ENCODE results near the gene KREMEN1.
A peak's percentile ranks its signal among the peaks of the same experiment; 100 is the strongest.

Gene KREMEN1, protein sequence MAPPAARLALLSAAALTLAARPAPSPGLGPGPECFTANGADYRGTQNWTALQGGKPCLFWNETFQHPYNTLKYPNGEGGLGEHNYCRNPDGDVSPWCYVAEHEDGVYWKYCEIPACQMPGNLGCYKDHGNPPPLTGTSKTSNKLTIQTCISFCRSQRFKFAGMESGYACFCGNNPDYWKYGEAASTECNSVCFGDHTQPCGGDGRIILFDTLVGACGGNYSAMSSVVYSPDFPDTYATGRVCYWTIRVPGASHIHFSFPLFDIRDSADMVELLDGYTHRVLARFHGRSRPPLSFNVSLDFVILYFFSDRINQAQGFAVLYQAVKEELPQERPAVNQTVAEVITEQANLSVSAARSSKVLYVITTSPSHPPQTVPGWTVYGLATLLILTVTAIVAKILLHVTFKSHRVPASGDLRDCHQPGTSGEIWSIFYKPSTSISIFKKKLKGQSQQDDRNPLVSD

DNA sequence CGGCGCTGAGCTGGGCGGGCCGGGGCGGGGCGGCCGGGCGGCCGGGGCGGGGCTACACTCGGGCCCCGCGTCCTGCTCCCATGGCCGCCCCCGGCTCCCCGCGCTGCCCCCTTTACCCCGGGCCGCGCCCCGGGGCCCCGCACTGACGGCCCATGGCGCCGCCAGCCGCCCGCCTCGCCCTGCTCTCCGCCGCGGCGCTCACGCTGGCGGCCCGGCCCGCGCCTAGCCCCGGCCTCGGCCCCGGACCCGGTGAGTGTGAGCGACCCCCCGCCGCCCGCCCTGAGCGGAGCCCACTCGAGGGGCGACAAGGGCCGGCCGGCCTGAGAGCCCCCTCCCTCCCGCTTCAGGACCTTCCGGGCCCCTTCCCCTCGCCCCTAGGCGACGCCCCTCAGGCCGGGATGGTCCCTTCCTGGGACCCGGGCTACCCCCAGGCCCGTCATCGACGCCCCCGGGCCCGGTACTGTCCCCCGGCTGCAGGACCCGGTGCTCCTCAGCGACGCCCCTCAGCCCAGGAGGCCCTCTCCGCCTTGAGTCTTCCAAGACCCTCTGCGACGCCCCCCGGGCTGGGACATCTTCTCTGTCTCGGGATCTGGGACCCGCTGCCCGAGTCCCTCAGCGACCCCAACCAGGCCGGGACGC lies at the start of gene KREMEN1:
Gene KREMEN1 (plus strand): TSS at position 57 of the 639 bp plus-strand sequence. CDS start 96 bp downstream, at position 153.
- TF ChIP-seq, protein P1, sequence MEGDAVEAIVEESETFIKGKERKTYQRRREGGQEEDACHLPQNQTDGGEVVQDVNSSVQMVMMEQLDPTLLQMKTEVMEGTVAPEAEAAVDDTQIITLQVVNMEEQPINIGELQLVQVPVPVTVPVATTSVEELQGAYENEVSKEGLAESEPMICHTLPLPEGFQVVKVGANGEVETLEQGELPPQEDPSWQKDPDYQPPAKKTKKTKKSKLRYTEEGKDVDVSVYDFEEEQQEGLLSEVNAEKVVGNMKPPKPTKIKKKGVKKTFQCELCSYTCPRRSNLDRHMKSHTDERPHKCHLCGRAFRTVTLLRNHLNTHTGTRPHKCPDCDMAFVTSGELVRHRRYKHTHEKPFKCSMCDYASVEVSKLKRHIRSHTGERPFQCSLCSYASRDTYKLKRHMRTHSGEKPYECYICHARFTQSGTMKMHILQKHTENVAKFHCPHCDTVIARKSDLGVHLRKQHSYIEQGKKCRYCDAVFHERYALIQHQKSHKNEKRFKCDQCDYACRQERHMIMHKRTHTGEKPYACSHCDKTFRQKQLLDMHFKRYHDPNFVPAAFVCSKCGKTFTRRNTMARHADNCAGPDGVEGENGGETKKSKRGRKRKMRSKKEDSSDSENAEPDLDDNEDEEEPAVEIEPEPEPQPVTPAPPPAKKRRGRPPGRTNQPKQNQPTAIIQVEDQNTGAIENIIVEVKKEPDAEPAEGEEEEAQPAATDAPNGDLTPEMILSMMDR (conservative IDR thresholded peaks at IDR 0.05; ENCODE audit: low read length), result no peak
- DNase-seq (ENCODE audit: low read depth), result no peak
- peak within 1 kb of the TSS; percentile 66 for H3K4me3 ChIP-seq (ENCODE audit: low read length)

DNA sequence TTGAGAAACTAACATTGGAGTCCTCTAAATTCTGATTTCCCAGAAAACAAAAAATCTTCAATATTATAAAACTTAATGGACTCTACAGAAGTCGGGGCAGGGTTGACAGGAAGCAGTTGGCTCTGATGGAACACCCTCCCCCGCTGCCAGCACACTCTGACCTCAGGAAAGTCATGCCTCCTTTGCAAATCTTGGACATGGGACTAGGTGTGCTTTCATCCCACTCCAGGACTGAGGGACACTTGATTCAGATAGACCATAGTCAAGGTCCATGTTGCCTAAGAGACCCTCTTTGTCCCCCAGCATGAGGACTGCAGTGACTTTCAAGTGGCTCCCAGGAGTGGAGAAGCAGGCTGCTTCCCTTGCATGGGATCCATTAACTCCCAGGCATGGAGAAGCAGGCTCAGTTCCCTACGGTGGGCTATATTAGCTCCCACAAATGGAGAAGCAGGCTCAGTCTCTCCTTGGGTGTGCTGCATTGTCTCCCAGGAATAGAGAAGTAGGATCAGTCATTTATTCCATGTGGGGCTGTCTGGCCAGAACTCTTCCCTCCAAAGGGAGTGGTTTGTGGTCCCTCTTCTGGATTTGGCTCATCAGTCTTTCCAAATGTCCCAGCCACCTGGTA lies 49.6 kb upstream of the KREMEN1 start:
- TF ChIP-seq, protein P1 (conservative IDR thresholded peaks at IDR 0.05; ENCODE audit: low read length), result no peak
- H3K4me3 ChIP-seq (ENCODE audit: low read length), result no peak overlapping the region
- DNase-seq (ENCODE audit: low read depth), result no peak

DNA sequence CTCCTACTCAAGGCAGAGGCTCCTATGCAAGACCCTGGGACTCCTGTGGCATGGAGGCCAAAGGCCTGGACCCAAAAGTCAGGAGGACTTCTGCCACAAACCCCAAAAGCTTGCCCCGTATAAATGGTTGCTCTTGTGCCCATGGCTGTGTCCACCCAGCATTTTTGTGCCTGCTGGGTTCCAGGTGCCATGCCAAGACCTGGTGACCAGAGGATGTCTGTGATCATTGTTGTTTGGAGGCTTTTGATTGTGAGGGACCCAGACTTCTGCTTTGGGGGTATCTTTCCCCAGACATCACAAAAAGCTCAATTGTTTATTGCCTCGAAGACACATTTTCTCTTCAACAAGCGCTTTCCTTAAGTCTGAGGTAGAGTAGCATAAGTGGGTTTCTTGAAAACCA lies 46.3 kb upstream of the KREMEN1 start:
- H3K4me3 ChIP-seq (ENCODE audit: low read length), result no peak overlapping the region
- TF ChIP-seq, protein P1 (conservative IDR thresholded peaks at IDR 0.05; ENCODE audit: low read length), result no peak
- no peak for DNase-seq (ENCODE audit: low read depth)

DNA sequence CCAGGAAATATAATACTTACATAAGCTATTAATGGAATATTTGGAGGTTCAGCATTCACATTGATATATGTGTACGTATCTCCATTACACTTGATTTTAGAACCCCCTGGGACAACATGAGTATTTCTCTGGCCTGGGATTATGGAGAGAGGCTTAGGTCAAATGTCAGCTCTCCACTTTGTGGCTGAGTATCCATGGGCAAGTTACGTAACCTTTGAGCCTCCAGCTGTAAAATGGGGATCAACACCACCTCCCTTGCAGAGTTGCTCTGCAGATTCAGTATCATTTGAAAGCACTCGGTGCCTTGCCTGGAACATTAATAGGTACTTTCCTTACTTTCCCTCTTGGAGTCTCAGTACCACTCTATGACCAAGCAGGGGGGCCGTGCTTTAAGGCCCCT lies 44.4 kb upstream of the KREMEN1 start:
- no peak overlapping the region for H3K4me3 ChIP-seq (ENCODE audit: low read length)
- TF ChIP-seq, protein P1 (conservative IDR thresholded peaks at IDR 0.05; ENCODE audit: low read length), result no peak
- no peak for DNase-seq (ENCODE audit: low read depth)

DNA sequence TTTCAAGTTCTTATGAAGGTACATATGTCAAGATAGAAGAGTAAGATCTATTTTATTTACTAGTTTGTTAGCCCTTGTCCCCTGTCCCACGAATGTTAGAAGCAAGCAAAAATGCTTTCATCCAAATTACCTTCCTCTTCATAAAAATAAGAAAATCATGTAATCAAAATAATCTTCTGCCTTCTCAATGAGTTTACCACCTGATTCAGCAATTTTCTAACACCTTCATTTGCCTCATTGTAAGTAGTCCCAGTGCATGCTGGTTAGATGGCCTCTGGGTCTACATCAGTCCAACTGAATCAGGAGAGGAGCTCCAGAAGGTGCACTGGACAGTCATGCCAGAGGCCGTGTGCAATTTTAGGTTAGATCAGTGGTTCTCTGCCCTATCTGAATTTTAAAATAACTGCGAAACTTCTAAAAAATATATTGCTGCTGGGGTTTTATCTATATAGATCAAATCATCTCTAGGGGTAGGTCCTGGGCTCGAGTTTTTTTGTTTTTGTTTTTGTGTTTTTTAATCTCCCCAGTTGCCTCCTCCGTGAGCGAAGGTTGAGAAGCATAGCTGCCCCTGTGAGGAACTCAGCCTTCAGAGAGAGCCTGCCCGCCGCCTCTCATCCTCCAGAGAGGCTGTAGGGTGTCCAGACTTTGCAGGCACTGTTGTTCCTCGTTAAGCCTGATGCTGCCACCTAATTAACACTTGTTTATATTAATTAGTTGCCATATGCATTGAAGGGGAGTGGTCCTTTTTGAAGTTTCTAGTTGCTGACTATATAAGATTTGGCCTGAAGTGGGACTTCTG lies 43.4 kb upstream of the KREMEN1 start:
- no peak overlapping the region for H3K4me3 ChIP-seq (ENCODE audit: low read length)
- DNase-seq (ENCODE audit: low read depth), result no peak
- TF ChIP-seq, protein P1 (conservative IDR thresholded peaks at IDR 0.05; ENCODE audit: low read length), result no peak

DNA sequence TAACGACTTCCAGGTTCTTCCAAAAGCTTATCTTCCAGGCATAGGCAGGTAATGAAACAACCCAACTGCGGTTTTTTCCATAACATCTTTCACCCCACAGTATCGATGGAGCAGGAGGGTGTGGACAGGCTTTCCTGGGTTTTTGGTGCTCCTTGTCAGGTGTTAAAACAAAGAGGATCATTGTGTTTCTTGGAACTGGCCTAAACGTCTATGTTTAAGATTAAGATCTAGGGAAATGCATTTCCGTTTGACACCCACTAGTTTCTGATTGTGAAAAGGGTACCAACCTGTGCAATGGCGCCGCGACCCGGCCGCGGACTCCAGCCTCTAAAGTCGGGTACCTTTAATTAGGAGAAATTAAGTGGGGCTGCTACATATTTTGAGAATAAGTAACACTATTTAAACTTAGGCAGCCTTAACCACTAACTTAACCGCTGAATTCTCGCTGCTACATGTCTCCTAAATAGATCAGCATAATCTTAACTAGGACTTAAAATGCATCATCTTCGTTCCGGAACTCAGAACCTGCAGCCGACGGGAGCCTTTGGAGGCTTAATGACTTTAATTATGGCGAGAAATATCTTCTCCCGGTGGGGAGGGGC lies 42.7 kb upstream of the KREMEN1 start:
- peak; percentile 41 for DNase-seq (ENCODE audit: low read depth)
- TF ChIP-seq, protein P1 (conservative IDR thresholded peaks at IDR 0.05; ENCODE audit: low read length), result no peak
- H3K4me3 ChIP-seq (ENCODE audit: low read length), result peak overlapping the region; percentile 44
